Breast epithelium (tissue), 4 donors: ENCODE measurements around the gene RIMBP2. TPM values are rescaled to one million over a fixed set of nuclear protein-coding genes. Genes with fewer than 3 reads are reported as not detected.

ENCODE experiments used
- DNase-seq, 2 donors: peaks; one replicate each; pipeline ENCODE4 v3.0.0-alpha.2; 2019; ENCODE audit warnings: low spot score in 2 of 2
- H3K27ac ChIP-seq, 2 donors: fragments of 200-600 bp; sonication (generic) in 1 of 2; one replicate each; pipeline ENCODE4 v1.5.1; 2016 to 2019; ENCODE audit warnings: mild to moderate bottlenecking in 1 of 2
- H3K27me3 ChIP-seq, 2 donors: fragments of 200-600 bp; sonication (generic) in 1 of 2; one replicate each; pipeline versions ENCODE4 v1.5.1 to v1.6.0; 2017 to 2019; ENCODE audit warnings: control low read depth in 1 of 2, mild to moderate bottlenecking in 1 of 2
- H3K36me3 ChIP-seq: fragments of 200-600 bp; one replicate; pipeline ENCODE4 v1.5.1; 2019
- H3K4me1 ChIP-seq, 2 donors: fragments of 200-600 bp; sonication (generic); one replicate each; pipeline ENCODE4 v1.5.1; 2016 to 2019; ENCODE audit warnings: control low read depth in 1 of 2
- H3K4me3 ChIP-seq, 3 donors: fragments of 200-600 bp; sonication (generic); 1 replicate in 2 of 3; 2 replicates in 1 of 3; pipeline ENCODE4 v1.5.1; 2016 to 2019; ENCODE audit warnings: mild to moderate bottlenecking in 3 of 3, moderate library complexity in 2 of 3
- H3K9me3 ChIP-seq, 2 donors: fragments of 200-600 bp; sonication (generic) in 1 of 2; one replicate each; pipeline ENCODE4 v1.5.1; 2016 to 2019; ENCODE audit warnings: control low read depth in 1 of 2
- POLR2A ChIP-seq: fragments of 450-650 bp; IDR thresholded peaks from one replicate; pipeline ENCODE4 v1.6.1; 2016; ENCODE audit warnings: antibody characterized with exemption, mild to moderate bottlenecking, moderate library complexity
- POLR2AphosphoS5 ChIP-seq, 3 donors: sonication (generic); formaldehyde crosslinking; IDR thresholded peaks; one replicate each; pipeline ENCODE4 v1.6.1; 2017; ENCODE audit warnings: antibody characterized with exemption in 3 of 3
- intact Hi-C: fragments of 100-400 bp; cut with DNase I; formaldehyde crosslinking; loops from one replicate; pipeline ENCODE4 v1.15.1; 2023; ENCODE audit warnings: low total_unique reads
- total RNA-seq, 3 donors: library from RNA; depleted of rRNA; stranded (reverse); fragments of >200 nt; gene quantifications; one replicate each; pipeline ENCODE4 v1.1.0, GENCODE V29; 2016
- TF ChIP-seq, protein P1 (sequence below), 3 donors: fragments of 450-650 bp; IDR thresholded peaks; one replicate each; pipeline ENCODE4 v1.5.1; 2016 to 2017; ENCODE audit warnings: antibody characterized with exemption in 3 of 3, mild to moderate bottlenecking in 3 of 3, moderate library complexity in 3 of 3

The RIMBP2 gene
- total RNA-seq, 3 donors from 2014 or later: under 0.01 to 0.59 (median under 0.01) TPM

DNA sequence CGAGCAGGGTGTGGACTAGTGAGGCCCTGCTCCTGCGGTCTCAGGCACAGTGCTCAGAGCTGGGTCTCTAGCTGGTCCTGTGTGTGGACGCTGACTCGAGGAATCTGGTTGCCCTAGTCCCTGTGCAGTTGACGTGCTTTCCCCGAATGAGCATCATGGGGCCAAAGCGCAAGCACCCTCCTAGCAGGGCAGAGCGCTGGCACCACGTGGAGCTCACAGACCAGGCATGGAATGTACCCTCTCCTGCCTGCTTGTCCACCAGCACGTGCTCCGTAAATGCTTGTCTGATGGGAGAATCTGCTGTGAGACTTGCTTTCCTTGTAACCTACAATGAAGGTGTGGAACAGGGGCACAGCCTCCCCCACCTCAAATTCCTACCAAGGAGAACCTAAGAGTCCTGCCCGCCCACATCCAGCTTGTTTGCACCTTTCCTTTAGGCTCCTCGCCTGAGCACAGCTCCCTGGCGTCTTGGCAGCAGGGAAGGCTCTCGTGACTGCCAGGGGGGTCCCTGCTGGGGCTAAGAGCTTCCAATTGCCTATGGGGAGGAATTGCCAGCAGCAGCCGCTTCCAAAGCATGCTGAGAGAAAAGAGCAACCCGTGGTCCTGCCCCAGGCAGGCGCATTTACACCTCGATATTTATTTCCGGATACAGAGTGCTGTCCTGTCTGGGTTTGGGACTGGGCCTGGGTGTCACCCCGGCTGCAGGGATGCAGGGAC, 253.4 kb downstream of the RIMBP2 start:
- no peaks in the 10 kb centered on the region for H3K4me1 ChIP-seq
- H3K4me3 ChIP-seq: no peak overlapping the region
- intact Hi-C loops: no loop called here
- no peaks in the 10 kb centered on the region for H3K36me3 ChIP-seq
- DNase-seq: no peak
- H3K9me3 ChIP-seq: peaks cover 4 to 8% of the 10 kb centered on the region in 2 donors
- no peak overlapping the region for H3K27ac ChIP-seq
- TF ChIP-seq, protein P1, sequence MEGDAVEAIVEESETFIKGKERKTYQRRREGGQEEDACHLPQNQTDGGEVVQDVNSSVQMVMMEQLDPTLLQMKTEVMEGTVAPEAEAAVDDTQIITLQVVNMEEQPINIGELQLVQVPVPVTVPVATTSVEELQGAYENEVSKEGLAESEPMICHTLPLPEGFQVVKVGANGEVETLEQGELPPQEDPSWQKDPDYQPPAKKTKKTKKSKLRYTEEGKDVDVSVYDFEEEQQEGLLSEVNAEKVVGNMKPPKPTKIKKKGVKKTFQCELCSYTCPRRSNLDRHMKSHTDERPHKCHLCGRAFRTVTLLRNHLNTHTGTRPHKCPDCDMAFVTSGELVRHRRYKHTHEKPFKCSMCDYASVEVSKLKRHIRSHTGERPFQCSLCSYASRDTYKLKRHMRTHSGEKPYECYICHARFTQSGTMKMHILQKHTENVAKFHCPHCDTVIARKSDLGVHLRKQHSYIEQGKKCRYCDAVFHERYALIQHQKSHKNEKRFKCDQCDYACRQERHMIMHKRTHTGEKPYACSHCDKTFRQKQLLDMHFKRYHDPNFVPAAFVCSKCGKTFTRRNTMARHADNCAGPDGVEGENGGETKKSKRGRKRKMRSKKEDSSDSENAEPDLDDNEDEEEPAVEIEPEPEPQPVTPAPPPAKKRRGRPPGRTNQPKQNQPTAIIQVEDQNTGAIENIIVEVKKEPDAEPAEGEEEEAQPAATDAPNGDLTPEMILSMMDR (IDR thresholded peaks at IDR 0.05): no peak
- no peak for TF ChIP-seq POLR2AphosphoS5 (IDR thresholded peaks at IDR 0.05)
- TF ChIP-seq POLR2A: no peak
- no peaks in the 10 kb centered on the region for H3K27me3 ChIP-seq

DNA sequence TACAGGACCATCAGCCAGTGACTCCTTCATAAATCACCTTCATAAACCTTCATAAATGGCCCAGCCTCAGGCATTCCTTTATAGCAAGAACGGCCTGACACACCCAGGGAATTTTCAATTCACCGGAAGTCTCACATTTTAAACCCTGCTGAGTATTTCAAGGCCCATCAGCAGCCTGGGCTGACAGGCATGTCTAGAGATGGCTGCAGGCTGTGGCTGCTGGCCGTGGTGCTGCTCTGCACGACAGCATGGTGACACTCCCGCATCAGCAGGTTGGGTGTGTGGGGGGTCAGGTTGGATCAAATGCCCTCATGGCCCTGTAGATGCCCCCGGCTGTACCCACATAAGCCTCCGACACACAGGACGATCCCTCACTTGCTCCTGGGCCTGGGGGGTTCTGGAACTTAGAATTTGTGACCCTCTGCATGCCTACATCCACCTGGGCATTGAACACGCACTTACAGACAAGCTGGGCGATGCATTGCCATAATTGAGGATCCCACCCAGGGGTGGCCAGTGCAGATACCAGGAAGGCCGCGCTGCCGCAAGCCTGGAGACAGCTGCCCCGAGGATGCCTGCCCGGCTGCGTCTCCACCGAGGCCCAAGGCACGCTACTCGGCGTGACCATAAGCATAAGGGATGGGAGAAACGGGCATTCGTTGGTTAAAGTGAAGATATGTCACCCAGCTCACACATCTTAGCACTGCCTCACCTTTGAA, 254.1 kb downstream of the RIMBP2 start:
- Histone ChIP-seq H3K27ac (no peak overlapping the region), H3K36me3 (no peaks in the 10 kb centered on the region), H3K4me1 (no peaks in the 10 kb centered on the region), H3K4me3 (no peak overlapping the region), H3K27me3 (no peaks in the 10 kb centered on the region), H3K9me3 (peaks cover 0 to under 1% of the 10 kb centered on the region in 2 donors)
- TF ChIP-seq, protein P1 (IDR thresholded peaks at IDR 0.05): no peak
- TF ChIP-seq POLR2A (no peak), POLR2AphosphoS5 (IDR thresholded peaks at IDR 0.05) (no peak)
- no peak for DNase-seq
- intact Hi-C loops: no loop called here

DNA sequence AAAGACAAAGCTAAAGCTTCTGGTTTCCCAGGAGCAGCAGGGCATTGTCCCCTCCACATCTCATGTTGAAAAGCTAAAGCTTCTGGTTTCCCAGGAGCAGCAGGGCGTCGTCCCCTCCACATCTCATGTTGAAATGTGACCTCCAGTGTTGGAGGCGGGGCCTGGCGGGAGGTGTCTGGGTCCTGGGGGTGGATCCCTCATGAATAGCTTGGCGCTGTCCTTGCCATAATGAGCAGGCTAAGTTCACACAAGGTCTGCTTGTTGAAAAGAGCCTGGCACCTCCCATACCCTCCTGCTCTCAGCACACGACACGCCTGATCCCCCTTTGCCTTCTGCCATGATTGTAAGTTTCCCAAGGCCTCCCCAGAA, 254.7 kb downstream of the RIMBP2 start:
- no peak overlapping the region for H3K4me3 ChIP-seq
- H3K36me3 ChIP-seq: no peaks in the 10 kb centered on the region
- no peaks in the 10 kb centered on the region for H3K9me3 ChIP-seq
- no peak overlapping the region for H3K27ac ChIP-seq
- TF ChIP-seq, protein P1 (IDR thresholded peaks at IDR 0.05): no peak
- TF ChIP-seq POLR2A (no peak), POLR2AphosphoS5 (IDR thresholded peaks at IDR 0.05) (no peak)
- DNase-seq: no peak
- no peaks in the 10 kb centered on the region for H3K4me1 ChIP-seq
- H3K27me3 ChIP-seq: no peaks in the 10 kb centered on the region
- intact Hi-C loops: no loop called here

DNA sequence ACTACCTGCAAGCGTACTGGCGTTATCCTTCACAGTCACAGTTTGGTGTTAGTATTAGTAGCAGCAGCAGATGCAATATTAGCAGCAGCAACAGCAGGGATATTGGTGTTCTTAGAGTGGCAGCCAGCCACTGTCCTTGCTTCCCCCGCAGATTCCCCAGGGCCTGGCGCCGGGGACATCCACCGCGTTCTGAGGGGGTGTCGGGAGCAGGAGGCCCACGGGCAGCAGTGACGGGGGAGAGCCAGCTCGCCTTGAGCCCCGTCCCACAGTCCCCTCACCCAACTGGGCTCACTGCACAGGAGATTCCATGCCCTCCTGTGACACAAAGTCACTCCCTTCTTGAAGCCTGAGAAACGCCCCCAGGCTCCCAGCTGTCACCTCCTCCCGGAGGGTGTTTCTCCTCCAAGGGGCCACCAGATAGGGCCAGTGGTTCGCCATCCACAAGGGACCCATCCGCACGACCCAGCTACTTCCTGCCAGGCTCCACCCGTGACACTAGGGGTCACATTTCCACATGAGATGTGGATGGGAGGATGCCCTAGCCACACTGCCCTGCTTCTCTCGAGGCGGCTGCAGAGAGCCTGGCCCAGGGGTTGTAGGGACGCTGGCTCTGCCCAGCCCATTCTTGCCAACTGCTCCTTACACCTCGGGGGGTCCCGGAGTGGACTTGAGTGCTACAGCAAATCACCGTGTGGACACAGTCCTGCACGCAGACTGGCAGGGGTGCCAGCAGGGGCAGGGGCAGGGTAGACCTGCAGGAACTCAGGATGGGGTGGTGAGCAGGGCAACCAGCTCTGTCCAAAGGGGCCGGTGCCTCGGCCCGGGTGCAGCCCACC, 255.3 kb downstream of the RIMBP2 start:
- H3K27ac ChIP-seq: no peak overlapping the region
- no peaks in the 10 kb centered on the region for H3K27me3 ChIP-seq
- TF ChIP-seq, protein P1 (IDR thresholded peaks at IDR 0.05): no peak
- TF ChIP-seq POLR2A: no peak
- no peak for TF ChIP-seq POLR2AphosphoS5 (IDR thresholded peaks at IDR 0.05)
- H3K4me1 ChIP-seq: no peaks in the 10 kb centered on the region
- intact Hi-C loops: no loop called here
- no peaks in the 10 kb centered on the region for H3K36me3 ChIP-seq
- no peaks in the 10 kb centered on the region for H3K9me3 ChIP-seq
- no peak for DNase-seq
- no peak overlapping the region for H3K4me3 ChIP-seq
